ENCODE measurements around the gene MESD. TPM values are rescaled to one million over a fixed set of nuclear protein-coding genes. Genes with fewer than 3 reads are reported as not detected.

MESD gene
- total and polyA plus RNA-seq, 9 of the 15 experiments (the other 6 are each of a cell fraction or from before 2014, with no cell fraction given) = 11.3 to 39.7 (median 22.8) TPM

- TF ChIP-seq FIP1L1 (IDR thresholded peaks at IDR 0.05; ENCODE audit: low read depth, low read length, poor library complexity, severe bottlenecking) (no peak), ZNF75A (CRISPR knock-in tag; IDR thresholded peaks at IDR 0.05) (no peak), NR4A1 (CRISPR knock-in tag; IDR thresholded peaks at IDR 0.05) (no peak), NR4A1 (tag; IDR thresholded peaks at IDR 0.05) (no peak), KAT7 (CRISPR knock-in tag; IDR thresholded peaks at IDR 0.05; ENCODE audit: borderline replicate concordance) (no peak), ASH1L (IDR thresholded peaks at IDR 0.05; ENCODE audit: borderline replicate concordance, low read depth, partially characterized antibody) (no peak), DEAF1 (CRISPR knock-in tag; IDR thresholded peaks at IDR 0.05) (no peak; the same call in 1 of the 2 replicates), ZNF639 (CRISPR knock-in tag; conservative IDR thresholded peaks at IDR 0.05 in 1 of 2, IDR thresholded peaks at IDR 0.05 in 1 of 2) (no peak), HNRNPL (IDR thresholded peaks at IDR 0.05; ENCODE audit: low read depth, low read length) (no peak), CTCFL (IDR thresholded peaks at IDR 0.05; ENCODE audit: borderline replicate concordance, insufficient read depth, low read depth, low read length, poor library complexity, severe bottlenecking) (no peak), PREB (CRISPR knock-in tag; IDR thresholded peaks at IDR 0.05) (no peak), SRSF7 (optimal IDR thresholded peaks at IDR 0.05; ENCODE audit: low read depth, low read length) (no peak), FOXJ2 (tag; IDR thresholded peaks at IDR 0.05) (no peak), THAP12 (CRISPR knock-in tag; IDR thresholded peaks at IDR 0.05) (0 out of 2 replicates have a peak, but pooled peaks have one; percentile 75), ZC3H4 (CRISPR knock-in tag; IDR thresholded peaks at IDR 0.05; ENCODE audit: borderline replicate concordance) (no peak), ZNF316 (IDR thresholded peaks at IDR 0.05) (peak; percentile 38), TCF3 (CRISPR knock-in tag; IDR thresholded peaks at IDR 0.05) (no peak)
Measured at GRCh38 chr15:80989518-80990478, at the start of gene MESD (continued).
